Fibroblast of villous mesenchyme (primary cell): ENCODE measurements around the gene TOX2. TPM values are rescaled to one million over a fixed set of nuclear protein-coding genes. Genes with fewer than 3 reads are reported as not detected.

Source experiments
- DNase-seq: peaks from one replicate; pipeline ENCODE4 v3.0.0-alpha.2; 2010; ENCODE audit warnings: low read depth
- H3K4me3 ChIP-seq: 2 replicates; pipeline ENCODE4 v1.5.1; 2011; ENCODE audit warnings: low read depth, mild to moderate bottlenecking, low read length
- total RNA-seq: library from RNA; depleted of rRNA; stranded (reverse); fragments of >200 nt; gene quantifications from 2 replicates; pipeline ENCODE4 v1.2.3, GENCODE V29; 2012
- TF ChIP-seq, protein P1 (sequence below): IDR thresholded peaks from 2 replicates; pipeline ENCODE4 v1.5.1; 2012; ENCODE audit warnings: low read depth, mild to moderate bottlenecking, low read length; ENCODE audit not compliant: insufficient read depth

TOX2 gene
- total RNA-seq, 1 donor: 0.43 TPM

DNA sequence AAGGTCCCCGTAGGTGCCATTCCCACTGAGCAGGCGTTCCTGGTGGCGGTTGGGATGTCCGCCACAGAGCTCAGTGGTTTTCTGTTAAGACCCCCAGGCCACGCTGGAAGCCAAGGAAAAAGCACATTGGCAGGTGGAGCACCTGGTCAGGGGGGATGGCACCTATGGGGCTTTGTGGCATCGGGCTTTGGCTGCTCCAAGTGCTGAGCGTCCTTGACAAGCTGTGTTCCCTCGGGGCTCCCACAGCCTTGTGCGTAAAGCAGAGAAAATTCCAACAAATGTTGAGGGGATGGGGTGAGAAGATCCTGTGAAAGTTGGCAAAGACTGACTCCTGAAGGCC, 137.0 kb downstream of the TOX2 start:
- TF ChIP-seq, protein P1, sequence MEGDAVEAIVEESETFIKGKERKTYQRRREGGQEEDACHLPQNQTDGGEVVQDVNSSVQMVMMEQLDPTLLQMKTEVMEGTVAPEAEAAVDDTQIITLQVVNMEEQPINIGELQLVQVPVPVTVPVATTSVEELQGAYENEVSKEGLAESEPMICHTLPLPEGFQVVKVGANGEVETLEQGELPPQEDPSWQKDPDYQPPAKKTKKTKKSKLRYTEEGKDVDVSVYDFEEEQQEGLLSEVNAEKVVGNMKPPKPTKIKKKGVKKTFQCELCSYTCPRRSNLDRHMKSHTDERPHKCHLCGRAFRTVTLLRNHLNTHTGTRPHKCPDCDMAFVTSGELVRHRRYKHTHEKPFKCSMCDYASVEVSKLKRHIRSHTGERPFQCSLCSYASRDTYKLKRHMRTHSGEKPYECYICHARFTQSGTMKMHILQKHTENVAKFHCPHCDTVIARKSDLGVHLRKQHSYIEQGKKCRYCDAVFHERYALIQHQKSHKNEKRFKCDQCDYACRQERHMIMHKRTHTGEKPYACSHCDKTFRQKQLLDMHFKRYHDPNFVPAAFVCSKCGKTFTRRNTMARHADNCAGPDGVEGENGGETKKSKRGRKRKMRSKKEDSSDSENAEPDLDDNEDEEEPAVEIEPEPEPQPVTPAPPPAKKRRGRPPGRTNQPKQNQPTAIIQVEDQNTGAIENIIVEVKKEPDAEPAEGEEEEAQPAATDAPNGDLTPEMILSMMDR: no peak
- no peak overlapping the region for H3K4me3 ChIP-seq
- DNase-seq: no peak

DNA sequence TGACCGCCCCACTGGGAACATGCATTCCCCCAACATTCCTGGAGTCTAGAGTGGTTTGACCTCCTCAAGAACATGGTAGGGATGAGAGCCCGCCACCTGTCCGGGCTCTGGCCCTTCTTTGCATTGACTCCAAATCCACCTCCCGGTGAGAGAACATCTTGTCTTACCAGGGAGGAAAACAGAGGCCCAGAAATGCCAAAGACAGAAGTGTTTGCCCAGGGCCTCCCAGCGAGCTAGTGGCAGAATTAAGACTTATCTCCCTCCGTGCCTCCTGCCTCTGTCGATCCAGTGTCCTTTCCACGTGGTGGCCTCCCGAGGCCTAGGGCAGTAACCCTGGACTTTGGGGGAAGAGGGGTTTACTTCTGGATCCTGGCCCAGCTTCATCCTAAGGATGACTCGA, 137.5 kb downstream of the TOX2 start:
- no peak overlapping the region for H3K4me3 ChIP-seq
- DNase-seq: no peak
- TF ChIP-seq, protein P1: no peak

DNA sequence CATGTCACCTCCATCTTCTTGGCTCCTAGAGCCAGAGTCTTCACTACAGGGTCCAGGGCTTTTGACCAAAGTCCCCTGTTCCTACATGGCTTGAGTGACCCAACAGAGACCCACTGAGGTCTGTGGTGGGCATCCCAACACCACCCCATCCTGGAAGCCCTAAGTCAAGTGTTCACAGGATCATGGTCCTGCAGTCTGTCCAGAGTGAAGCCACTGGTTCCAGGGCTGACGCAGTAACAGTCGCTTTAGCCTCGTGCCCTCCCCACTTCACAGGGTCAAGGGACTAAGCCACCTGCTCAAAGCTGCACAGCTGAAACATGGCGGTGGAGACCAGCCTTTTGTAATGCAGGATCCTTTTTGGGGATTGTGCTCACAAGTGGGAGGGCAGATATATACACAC, 138.4 kb downstream of the TOX2 start:
- TF ChIP-seq, protein P1: no peak
- H3K4me3 ChIP-seq: no peak overlapping the region
- no peak for DNase-seq

DNA sequence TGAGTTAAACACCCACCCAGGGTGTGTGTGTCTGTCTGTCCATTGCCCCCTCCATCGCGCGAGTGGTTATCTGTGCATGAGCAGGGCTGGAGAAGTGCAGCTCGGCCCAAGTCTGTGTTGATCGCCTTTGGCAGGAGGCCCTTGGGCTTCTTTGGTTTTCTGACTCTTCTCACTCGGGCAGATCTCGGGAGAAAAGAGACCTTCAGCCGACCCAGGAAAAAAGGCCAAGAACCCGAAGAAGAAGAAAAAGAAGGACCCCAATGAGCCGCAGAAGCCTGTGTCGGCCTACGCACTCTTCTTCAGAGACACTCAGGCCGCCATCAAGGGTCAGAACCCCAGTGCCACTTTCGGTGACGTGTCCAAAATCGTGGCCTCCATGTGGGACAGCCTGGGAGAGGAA, 139.5 kb downstream of the TOX2 start:
- TF ChIP-seq, protein P1: no peak
- no peak for DNase-seq
- no peak overlapping the region for H3K4me3 ChIP-seq

DNA sequence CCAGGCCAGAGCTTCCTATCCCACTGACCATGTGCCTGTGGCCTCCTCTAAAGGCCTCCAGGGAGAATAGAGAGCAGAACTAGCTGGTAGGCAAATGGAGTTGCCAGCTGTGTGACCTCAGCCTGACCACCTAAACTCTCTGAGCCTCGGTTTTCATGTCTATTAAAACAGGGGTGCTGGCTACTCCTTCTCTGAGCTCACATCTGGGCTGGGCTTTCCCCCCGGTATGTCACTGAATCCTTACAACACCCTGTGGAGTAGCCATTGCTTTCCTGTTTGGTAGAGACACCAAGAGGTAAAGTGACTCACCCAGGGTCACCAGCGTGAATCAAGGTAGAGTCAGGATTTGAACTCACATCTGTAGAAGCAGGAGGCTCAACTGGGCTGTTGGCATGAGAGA, 140.2 kb downstream of the TOX2 start:
- no peak for DNase-seq
- no peak overlapping the region for H3K4me3 ChIP-seq
- TF ChIP-seq, protein P1: no peak

DNA sequence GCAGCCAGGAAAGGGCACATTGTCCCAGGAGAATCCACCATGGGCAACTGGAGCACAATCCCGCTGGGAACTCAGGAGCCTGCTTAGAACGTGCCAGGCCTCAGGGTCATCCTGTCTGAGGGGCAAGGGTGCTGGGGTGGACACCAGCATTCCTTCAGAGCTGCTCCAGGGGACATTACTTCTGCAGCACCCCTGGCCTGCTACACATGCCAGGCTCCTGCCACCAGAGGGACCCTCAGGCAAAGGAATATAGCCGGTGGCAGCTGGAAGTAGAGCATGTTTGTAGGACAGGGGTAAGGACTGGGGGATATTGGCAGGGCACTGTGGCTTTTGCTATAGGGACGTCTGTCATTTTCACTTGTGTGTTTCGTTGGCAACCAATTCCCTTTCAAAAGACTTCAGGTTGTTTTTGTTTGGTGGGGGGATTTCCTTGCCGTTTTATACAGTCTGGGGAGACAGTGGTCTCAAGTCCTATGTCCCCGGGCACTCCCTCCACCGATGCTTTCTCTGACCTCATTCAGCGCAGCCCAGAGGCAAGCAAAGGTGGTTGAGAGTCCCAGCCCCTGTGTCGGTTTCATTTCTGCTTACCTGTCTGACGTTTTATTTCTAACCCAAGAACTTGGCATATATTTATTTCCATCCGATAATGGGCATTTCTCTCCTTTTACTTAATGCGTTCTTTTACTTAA, 141.5 kb downstream of the TOX2 start:
- no peak overlapping the region for H3K4me3 ChIP-seq
- DNase-seq: peak; percentile 20
- TF ChIP-seq, protein P1: peak; percentile 50
